Osteoblast (primary cell): Measurements from ENCODE around the gene ILKAP. TPM values are rescaled to one million over a fixed set of nuclear protein-coding genes. Genes with fewer than 3 reads are reported as not detected.
A peak's percentile ranks its signal among the peaks of the same experiment; 100 is the strongest.

Experiments
- DNase-seq: peaks from one replicate; pipeline ENCODE4 v3.0.0; 2011; ENCODE audit warnings: low spot score, mixed read lengths; ENCODE audit not compliant: insufficient read length; ENCODE audit errors: missing footprints
- H2AFZ ChIP-seq: 2 replicates; pipeline ENCODE4 v1.6.0; 2011; ENCODE audit warnings: mild to moderate bottlenecking, low read length
- H3K27ac ChIP-seq: 2 replicates; pipeline ENCODE4 v1.5.1; 2011; ENCODE audit warnings: mild to moderate bottlenecking, low read depth, low read length, moderate library complexity
- H3K27me3 ChIP-seq: 2 replicates; pipeline ENCODE4 v1.6.0; 2012; ENCODE audit warnings: mild to moderate bottlenecking, control low read depth, inconsistent platforms, low read length, moderate library complexity; ENCODE audit not compliant: insufficient read depth
- H3K36me3 ChIP-seq: 2 replicates; pipeline ENCODE4 v1.5.1; 2011; ENCODE audit warnings: mild to moderate bottlenecking, low read length, control low read depth, moderate library complexity; ENCODE audit not compliant: insufficient read depth
- H3K4me1 ChIP-seq: 2 replicates; pipeline ENCODE4 v1.5.1; 2011; ENCODE audit warnings: mild to moderate bottlenecking, low read length, control low read depth, moderate library complexity; ENCODE audit not compliant: insufficient read depth
- H3K4me2 ChIP-seq: 2 replicates; pipeline ENCODE4 v1.6.0; 2011; ENCODE audit warnings: mild to moderate bottlenecking, low read length; ENCODE audit not compliant: insufficient read depth
- H3K4me3 ChIP-seq: fragments of 200-600 bp; sonication (generic); 3 replicates; pipeline ENCODE4 v1.5.1; 2012; ENCODE audit warnings: mild to moderate bottlenecking, low read length, inconsistent platforms; ENCODE audit not compliant: insufficient read depth
- H3K79me2 ChIP-seq: 2 replicates; pipeline ENCODE4 v1.6.0; 2012; ENCODE audit warnings: mild to moderate bottlenecking, low read length, control low read depth, inconsistent platforms; ENCODE audit not compliant: insufficient read depth
- H3K9me3 ChIP-seq: 2 replicates; pipeline ENCODE4 v1.5.1; 2011; ENCODE audit warnings: low read depth, low read length, control low read depth
- H4K20me1 ChIP-seq: 2 replicates; pipeline ENCODE4 v1.6.0; 2012; ENCODE audit warnings: mild to moderate bottlenecking, low read length, control low read depth; ENCODE audit not compliant: insufficient read depth
- CTCF ChIP-seq: IDR thresholded peaks from 2 replicates; pipeline ENCODE4 v1.5.1; 2011; ENCODE audit warnings: mild to moderate bottlenecking, low read depth, low read length, moderate library complexity; ENCODE audit errors: extremely low read depth
- total RNA-seq: library from RNA; depleted of rRNA; stranded (reverse); fragments of >200 nt; gene quantifications from 2 replicates; pipeline ENCODE4 v1.2.3, GENCODE V29; 2012

The ILKAP gene
- total RNA-seq, 1 donor = 24.2 TPM

DNA sequence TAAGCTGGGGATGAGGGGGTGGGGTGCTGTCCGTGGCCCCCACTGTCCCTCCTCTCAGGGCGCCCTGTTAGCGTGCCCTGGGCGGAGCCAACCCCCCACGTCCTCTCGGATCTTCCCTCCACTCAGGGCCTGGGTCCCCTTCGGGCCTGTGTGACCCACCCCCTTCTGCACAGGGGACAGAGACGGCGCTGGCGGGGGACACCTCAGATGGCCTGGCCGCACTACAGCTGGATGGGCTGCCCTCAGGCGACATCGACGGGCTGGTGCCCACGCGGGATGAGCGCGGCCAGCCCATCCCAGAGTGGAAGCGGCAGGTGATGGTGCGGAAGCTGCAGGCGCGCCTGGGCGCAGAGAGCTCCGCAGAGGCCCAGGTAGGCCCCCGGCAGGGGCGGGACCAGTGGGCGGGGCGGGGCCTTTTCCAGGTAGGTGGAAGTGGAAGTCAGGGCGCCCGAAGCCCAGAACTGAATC, 74.9 kb downstream of the ILKAP start:
- TF ChIP-seq CTCF = no peak
- Histone ChIP-seq H2AFZ (no peak overlapping the region), H3K27me3 (no peaks in the 10 kb centered on the region), H3K27ac (no peak overlapping the region), H3K4me1 (peaks cover 12% of the 10 kb centered on the region), H3K4me2 (no peak overlapping the region), H3K4me3 (no peak overlapping the region), H3K9me3 (no peaks in the 10 kb centered on the region), H3K79me2 (no peaks in the 10 kb centered on the region), H4K20me1 (no peaks in the 10 kb centered on the region), H3K36me3 (no peaks in the 10 kb centered on the region)
- peak; percentile 44 for DNase-seq

- peak; percentile 62 for DNase-seq
- Histone ChIP-seq H2AFZ (no peak overlapping the region), H3K27ac (no peak overlapping the region), H3K4me1 (peaks cover 12% of the 10 kb centered on the region), H3K9me3 (no peaks in the 10 kb centered on the region), H3K36me3 (no peaks in the 10 kb centered on the region), H3K4me2 (peak overlapping the region; percentile 73), H4K20me1 (no peaks in the 10 kb centered on the region), H3K4me3 (peak overlapping the region; percentile 62), H3K27me3 (no peaks in the 10 kb centered on the region), H3K79me2 (no peaks in the 10 kb centered on the region)
- TF ChIP-seq CTCF = no peak
These were observed 75.4 kb downstream of the ILKAP start for GRCh38 chr2:238128061-238128440.

DNA sequence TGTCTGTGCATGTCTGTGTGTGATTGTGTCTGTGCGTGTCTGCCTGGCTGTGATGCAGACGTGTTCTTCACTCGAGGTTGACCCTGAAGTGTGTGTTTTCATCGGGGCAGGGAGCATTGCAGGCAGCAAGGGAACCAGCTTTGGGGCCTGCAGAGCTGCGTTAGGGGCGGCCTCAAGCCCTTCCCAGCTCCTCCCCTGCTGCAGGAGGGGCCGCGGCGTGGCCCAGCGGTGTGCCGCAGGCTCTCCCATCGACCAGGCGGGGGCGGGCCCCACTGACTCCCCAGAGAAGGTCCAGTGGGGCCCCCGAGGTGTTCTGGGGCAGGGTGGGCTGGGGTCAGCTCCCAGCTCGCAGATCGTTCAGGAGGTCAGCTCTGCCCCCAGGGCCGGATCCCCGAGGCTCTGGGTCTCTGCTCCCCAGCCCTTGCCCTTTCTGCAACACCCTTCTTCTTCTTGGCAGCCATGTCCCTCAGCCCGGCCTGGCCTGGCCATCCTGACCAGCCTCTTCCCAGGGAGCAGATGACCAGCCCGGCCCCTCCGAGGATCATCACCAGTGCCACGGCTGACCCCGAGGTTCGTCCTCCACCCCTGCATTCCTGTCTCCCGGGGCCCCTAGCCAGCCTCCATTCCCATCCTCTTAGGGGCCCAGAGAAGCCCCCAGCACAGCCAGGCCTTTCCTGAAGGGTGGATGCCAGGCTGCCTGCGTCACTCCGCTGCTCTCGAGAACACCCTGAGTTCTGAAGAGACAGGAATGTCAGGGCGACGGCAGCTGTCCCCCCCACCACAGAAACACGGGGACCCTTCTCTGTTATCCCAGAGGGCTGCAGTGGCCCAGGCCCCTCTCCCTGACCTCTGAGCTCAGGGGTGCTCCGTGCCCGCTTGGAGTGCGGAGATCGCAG, 76.1 kb downstream of the ILKAP start:
- peak; percentile 99 for DNase-seq
- H3K4me3 ChIP-seq = peak overlapping the region; percentile 62
- H4K20me1 ChIP-seq = no peaks in the 10 kb centered on the region
- peak overlapping the region; percentile 45 for H3K27ac ChIP-seq
- no peaks in the 10 kb centered on the region for H3K27me3 ChIP-seq
- peak overlapping the region; percentile 73 for H3K4me2 ChIP-seq
- no peaks in the 10 kb centered on the region for H3K36me3 ChIP-seq
- H3K79me2 ChIP-seq = no peaks in the 10 kb centered on the region
- H2AFZ ChIP-seq = peak overlapping the region; percentile 98
- H3K9me3 ChIP-seq = no peaks in the 10 kb centered on the region
- no peak for TF ChIP-seq CTCF
- peaks cover 12% of the 10 kb centered on the region for H3K4me1 ChIP-seq

GRCh38 chr2:238126775-238127164, 76.7 kb downstream of the ILKAP start:
- H2AFZ ChIP-seq = peak overlapping the region; percentile 98
- H3K4me2 ChIP-seq = peak overlapping the region; percentile 73

More at GRCh38 chr2:238126775-238127164, 76.7 kb downstream of the ILKAP start:
- H3K9me3 ChIP-seq = no peaks in the 10 kb centered on the region
- H3K4me3 ChIP-seq = peak overlapping the region; percentile 62
- no peaks in the 10 kb centered on the region for H3K36me3 ChIP-seq
- no peaks in the 10 kb centered on the region for H3K79me2 ChIP-seq
- H3K4me1 ChIP-seq = peaks cover 12% of the 10 kb centered on the region
- no peak for DNase-seq
- no peak overlapping the region for H3K27ac ChIP-seq
- no peaks in the 10 kb centered on the region for H4K20me1 ChIP-seq
- TF ChIP-seq CTCF = no peak
- no peaks in the 10 kb centered on the region for H3K27me3 ChIP-seq
